Midbrain (tissue), 1 donor: ENCODE results near the gene EDARADD.
A peak's percentile ranks its signal among the peaks of the same experiment; 100 is the strongest.

Source experiments
- DNase-seq: peaks from one replicate; lab custom pipeline; 2025; lab: John Stamatoyannopoulos, UW

EDARADD gene

GRCh38 chr1:236515443-236515958 is 121.4 kb downstream of the EDARADD start:
- DNase-seq = no peak

GRCh38 chr1:236516929-236517704 is 123.0 kb downstream of the EDARADD start:
- no peak for DNase-seq

- DNase-seq = no peak
Measured at GRCh38 chr1:236518322-236518721, 124.2 kb downstream of the EDARADD start.

- no peak for DNase-seq
Measured at GRCh38 chr1:236520445-236521005, 126.4 kb downstream of the EDARADD start.

GRCh38 chr1:236522937-236523703 is 129.0 kb downstream of the EDARADD start:
- no peak for DNase-seq

GRCh38 chr1:236523704-236524141 is 129.6 kb downstream of the EDARADD start, which contains the start of gene LGALS8:
LGALS8 (plus strand) TSS chr1:236523982; CDS start chr1:236526071, 2,089 bp downstream.
- DNase-seq = peak; percentile 79

- DNase-seq = peak; percentile 46
Measured at GRCh38 chr1:236524142-236524894, 130.2 kb downstream of the EDARADD start.

GRCh38 chr1:236524895-236525184 is 130.8 kb downstream of the EDARADD start:
- DNase-seq = peak; percentile 25

GRCh38 chr1:236526079-236526478 is 132.0 kb downstream of the EDARADD start:
- no peak for DNase-seq

GRCh38 chr1:236530286-236530685 is 136.2 kb downstream of the EDARADD start:
- DNase-seq = no peak

- no peak for DNase-seq
Measured at GRCh38 chr1:236530959-236531358, 136.9 kb downstream of the EDARADD start.

GRCh38 chr1:236532850-236533249 is 138.8 kb downstream of the EDARADD start:
- no peak for DNase-seq

GRCh38 chr1:236534151-236534651 is 140.1 kb downstream of the EDARADD start:
- DNase-seq = no peak
